HG03442 (cell line): Measurements from ENCODE around the gene TNRC6B.
"Not testable (repeated sequence)": the region's sequence is repeated elsewhere in the genome, so short reads cannot be mapped to it uniquely, and the experiment has no call there.

ENCODE experiments used
- ATAC-seq: cut with Tn5 transposase; IDR thresholded peaks from one replicate; pipeline ENCODE4 v1.9.1; 2021; ENCODE audit warnings: mild to moderate bottlenecking, moderate library complexity; ENCODE audit not compliant: unreplicated experiment

TNRC6B gene

DNA sequence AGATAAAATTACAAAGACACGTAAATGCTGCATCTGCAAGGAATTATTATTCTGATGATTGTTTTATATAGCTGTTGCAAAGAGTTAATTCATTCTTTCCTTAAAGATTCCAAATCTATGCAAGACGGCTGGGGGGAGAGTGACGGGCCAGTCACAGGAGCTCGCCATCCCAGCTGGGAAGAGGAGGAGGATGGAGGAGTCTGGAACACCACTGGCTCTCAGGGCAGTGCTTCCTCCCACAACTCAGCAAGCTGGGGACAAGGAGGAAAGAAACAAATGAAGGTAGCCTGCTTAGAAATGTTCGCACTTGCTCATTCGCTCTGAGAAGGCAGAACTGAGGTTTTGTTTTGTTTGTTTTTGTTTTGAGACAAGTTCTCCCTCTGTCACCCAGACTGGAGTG, 95.6 kb downstream of the TNRC6B start:
- ATAC-seq, result no peak

DNA sequence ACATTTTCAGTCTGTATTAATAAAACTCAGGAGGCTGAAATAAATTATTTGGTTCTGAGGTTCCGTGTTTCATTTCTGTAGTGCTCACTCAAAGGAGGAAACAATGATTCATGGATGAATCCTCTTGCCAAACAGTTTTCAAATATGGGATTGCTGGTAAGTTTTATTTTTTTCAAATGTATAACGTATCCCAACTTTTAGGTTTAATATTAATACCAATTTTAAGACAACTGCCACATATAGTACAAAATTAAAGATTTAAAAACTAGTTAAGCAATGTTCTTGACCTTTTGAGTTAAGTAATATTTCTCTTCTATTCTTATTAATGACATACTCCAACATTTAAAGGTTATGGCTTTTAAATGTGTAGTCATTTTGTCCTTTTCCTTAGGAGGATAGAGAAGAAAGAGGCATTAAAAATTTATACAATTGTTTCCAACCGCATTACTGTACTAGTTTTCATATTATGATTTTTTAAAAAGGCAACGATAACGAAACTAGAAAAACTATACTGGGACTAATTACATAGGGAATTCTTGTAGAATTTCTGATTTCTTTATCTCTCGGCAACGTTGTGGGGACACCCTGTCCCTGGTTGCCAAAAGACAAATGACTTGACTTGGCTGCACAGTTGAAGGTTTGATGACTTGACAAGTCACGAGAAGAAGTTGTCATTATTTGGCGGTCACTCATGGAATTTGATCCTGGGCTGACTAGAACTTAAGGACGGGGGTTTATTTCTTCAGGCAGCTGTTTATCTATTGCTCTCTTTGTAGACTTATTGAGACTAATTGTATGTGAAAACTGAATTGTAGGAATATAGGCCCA, 99.5 kb downstream of the TNRC6B start:
- ATAC-seq, result no peak

DNA sequence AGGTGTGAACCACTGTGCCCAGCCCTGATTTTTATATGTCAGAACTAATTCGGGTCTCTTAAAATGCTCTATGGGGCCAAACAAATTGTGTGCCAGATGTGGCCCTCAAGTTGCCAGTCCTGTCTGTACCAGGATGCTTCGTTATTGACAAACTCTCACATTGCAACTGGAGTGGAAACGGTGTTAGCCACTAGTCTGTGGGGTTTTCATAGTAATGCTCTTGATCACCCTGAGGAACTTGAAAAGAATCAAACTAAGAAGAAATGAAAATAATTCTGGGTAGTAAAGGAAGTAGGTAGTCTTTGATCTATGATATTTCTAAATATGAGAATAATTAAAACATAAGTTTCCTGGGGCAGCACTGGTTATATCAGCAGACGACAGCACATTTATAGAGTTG, 101.3 kb downstream of the TNRC6B start:
- ATAC-seq, result no peak

DNA sequence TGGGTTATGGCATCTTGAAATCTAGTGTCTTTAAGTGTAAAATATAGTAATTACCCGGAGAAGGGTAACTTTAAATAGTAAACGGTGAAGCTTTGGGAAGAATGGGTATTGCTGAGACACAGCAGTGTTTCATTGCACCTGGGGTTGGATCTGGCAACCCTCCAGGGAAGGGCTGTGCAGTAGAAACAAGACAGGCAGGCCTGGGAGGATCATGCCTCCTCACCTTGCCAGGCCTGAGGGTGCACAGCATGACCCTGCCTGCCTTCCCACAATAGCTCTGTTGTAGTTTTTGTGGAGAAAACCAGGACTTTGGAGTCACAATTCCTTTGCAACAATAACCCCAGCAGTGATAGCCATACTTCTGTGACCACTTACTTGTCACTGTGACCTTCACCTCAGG, 104.0 kb downstream of the TNRC6B start:
- no peak for ATAC-seq

DNA sequence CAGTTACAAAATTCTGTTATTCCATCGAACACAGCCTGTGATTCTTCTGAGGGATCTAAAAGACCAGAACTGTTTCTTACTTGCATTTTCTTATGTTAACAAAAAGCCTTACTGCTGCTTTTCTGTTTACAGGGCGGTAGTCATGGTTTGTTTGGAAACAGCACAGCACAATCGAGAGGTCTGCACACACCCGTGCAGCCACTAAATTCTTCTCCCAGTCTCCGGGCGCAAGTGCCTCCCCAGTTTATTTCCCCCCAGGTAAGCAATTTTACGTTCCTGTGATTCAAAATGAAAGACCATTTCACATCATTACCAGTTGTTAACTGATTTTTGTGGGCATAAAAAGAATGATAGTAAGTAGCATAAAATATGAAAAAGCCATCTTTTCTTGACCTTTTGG, 107.8 kb downstream of the TNRC6B start:
- ATAC-seq, result no peak

DNA sequence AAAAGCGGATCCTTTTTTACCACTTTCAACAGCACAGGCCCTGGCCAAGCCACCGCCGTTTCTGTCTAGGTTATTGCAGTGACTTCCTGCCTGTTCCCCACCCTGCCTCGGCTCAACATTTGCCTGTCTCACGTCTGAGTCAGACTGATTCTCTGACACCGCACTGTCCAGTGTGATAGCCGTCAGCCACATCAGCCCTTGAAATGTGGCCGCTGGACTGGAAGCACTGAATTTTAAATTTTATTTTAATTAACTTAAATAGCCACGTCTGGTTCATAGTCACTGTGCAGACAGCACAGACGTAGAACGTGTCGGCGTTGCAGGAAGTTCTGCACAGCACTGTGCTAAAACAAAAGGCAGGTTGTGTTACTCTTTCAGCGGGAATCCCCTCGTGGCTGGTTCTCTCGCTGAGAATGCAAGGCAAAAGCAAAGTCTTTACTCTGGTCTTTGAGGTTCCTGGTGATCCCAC, 112.3 kb downstream of the TNRC6B start:
- ATAC-seq, result peak; percentile 59

DNA sequence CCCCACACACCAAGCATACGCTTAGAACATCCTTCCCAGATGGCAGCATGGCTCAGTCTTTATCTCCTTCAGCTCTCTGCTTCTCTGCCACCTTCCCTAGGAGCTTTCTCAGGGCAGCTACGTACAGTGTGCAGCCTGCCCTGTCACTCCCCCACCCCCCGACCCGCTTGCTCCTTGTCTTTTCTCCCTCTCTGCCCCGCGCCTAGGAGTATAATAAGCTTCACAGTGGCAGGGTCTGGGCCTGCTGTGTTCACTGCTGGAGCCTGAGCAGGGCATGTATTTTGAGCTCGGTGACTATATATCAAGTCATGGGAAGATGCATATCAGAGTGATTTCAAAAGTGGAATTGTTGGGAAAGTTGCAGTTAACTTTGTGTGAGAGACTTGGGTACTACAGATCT, 112.8 kb downstream of the TNRC6B start:
- ATAC-seq, result no peak

DNA sequence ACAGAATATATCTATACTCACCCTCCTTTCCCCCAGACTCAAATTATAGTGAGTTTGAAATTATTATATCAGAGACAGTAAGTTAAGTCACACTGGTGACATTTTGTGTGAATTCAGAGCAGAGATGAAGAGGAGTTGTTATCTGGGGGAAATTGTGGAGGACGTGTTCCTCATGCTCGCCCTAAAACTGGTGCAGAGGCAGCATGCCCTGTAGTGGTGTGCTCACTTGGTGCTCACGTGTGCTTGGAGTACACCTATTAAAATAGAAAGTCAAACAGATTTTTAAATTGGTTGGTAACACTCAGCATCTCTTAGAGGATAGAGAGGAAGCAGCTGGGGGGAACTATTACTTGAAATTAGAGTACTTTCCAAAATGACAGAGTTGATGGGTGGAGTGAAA, 117.0 kb downstream of the TNRC6B start:
- no peak for ATAC-seq

DNA sequence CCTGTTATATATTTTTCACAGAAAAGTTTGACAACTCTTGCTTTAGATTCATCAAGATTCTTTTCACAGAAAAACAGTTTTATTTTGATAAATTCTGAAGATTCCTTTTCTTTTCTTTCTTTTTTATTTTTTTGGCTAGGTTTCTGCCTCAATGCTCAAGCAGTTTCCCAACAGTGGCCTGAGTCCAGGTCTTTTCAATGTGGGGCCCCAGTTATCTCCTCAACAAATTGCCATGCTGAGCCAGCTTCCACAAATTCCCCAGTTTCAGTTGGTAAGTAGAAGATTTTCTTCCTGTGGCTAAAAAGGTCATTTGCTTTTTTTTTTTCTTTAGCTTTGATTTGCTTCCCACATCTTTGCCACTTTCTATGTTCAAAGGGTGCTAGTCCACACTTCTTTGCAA, 122.6 kb downstream of the TNRC6B start:
- ATAC-seq, result no peak

DNA sequence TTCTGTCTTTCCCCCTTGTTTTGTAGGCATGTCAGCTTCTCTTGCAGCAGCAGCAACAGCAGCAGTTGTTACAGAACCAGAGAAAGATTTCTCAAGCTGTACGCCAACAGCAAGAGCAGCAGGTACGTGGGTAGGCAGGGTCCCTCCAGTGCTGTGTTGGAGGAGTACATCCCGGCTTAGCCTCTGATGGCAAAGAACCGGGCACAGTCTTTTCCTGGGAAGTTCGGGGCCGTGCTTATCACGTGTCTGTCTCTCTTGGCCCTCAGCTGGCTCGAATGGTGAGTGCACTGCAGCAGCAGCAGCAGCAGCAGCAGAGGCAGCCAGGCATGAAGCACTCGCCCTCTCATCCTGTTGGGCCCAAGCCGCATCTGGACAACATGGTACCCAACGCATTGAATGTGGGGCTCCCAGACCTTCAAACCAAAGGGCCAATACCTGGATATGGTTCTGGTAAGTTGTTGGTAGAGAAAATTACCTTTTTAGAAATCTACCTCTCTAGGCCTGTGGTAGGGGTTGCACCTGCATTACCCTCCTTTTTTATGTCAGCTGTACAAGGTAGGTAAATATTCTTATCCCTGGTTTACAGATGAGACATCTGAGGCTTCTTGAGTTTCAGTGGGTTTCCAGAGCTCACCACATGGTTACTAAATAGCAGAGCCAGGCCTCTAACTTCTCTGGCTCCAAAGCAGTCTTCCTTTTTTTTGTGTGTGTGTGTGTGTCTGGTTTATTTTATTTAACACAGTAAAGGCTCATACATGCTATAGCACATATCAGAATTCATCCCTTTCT, 123.4 kb downstream of the TNRC6B start:
- ATAC-seq, result no peak

DNA sequence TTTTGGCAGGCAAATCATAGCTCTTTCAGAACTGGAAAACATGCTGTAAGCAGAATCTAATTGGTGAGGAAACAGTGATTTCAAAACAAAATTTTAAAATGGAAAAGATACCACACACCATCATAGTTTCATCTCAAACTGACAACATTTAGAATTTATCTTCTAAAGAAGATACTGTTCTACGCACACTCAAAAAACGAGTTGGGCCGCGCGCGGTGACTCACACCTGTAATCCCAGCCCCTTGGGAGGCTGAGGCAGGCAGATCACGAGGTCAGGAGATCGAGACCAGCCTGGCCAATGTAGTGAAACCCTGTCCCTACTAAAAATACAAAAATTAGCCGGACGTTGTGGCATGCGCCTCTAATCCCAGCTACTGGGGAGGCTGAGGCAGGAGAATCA, 124.4 kb downstream of the TNRC6B start:
- ATAC-seq, result no peak

DNA sequence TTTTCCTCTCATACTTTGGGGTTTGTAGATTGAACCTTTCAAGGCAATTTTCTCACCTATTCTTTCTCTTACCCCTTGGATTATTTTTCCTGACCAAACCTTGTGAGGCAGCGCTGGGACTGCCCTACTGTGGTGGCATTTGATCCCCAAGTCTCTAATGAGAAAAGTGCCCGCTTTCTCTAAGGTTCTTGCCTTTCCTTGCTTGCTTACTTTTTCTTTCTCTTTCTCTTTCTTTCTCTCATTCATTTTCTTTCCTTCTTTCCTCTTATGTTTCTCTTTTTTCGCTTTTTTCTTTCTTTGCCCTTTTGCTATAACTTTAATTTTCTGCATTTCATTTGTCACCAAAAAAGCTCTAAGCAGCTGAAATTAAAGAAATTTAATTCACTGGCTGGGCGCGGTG, 127.9 kb downstream of the TNRC6B start:
- ATAC-seq, result no peak

DNA sequence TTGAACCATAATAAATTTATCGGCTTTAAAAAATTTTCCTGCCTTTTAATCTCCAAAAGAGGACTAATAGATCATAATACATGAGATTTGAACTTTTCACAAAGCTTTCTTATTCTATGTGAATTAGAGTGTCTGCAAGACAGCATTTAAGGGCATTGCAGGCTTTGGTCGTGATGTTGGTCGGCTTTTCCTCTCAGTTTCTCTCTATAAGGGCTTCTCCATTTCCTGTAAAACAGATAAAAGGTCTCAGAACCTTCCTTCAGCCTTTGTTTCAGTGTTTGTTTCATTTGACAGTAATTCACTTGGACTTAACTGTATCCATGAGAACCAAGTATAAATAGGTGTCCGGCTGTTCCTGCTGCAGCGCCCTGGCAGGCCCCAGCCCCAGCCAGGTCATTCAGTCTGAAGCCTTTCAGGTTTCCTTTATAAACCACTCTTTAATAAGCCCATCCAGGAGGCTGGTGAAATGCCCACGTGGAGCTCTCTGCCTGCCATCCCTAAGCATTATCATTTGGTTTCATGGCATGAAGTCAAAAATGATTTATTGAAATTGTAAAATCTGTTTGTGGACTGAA, 131.4 kb downstream of the TNRC6B start:
- ATAC-seq, result no peak

DNA sequence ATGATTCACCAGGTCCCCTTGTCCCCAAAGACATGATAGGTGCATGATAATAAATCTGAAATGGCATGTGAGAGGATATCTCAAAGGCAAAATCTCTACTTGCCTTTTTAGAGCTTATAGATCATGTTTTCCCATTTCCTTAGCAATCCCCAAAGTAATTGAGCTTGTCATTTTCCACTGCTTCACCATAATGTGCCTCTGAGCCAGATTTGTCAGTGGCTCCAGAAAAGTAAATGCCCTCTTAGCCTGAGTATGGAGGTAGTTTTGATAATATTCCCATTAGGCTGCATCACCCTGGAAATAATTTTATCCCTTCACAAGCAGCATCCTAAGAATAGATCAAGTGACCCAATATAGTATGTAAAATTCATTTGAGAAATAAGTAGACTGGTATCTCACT, 131.9 kb downstream of the TNRC6B start:
- no peak for ATAC-seq

DNA sequence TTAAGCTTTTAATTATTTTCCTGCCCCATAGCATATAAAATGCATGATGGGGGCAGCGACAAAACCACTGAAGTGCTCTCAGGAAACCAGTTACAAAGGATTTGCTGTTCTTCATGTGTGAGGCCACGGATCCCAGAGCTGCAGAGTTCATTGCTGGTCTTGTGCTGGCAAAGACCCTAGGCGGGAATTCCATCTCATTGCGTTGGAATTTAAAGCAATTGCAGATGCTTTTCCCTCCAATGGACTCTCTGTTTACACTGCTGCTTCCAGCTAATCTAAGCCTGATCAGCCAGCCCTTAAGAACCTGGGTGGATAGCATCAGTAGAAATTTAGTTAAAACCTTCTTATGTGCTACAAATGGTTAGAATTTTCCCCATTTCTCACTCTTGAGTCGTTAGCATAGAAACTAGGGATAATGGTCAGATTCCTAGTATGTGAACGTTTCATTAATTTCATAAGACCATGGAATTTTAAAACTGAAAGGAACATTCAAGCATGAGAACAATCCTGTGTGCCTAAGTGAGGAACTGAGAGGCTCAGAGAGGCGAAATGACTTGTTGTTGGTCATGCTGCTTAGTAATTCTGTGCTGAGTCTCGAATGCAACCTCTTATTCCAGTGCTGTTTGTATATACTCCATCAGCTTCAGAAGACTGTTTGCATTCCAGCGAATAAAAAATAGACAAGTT, 132.5 kb downstream of the TNRC6B start:
- ATAC-seq, result no peak

DNA sequence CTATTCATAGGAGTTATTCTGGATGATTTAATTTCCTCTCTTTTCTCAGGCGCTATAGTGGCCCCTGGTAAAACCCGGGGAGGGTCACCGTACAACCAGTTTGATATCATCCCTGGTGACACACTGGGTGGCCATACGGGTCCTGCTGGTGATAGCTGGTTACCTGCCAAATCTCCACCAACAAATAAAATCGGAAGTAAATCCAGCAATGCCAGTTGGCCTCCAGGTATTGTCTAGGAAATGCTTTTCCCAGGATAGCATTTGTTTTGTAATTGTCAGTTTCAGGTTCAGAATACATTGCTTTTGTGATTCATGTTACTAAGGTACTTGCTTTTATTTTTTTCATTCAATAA, 133.0 kb downstream of the TNRC6B start:
- ATAC-seq, result no peak

DNA sequence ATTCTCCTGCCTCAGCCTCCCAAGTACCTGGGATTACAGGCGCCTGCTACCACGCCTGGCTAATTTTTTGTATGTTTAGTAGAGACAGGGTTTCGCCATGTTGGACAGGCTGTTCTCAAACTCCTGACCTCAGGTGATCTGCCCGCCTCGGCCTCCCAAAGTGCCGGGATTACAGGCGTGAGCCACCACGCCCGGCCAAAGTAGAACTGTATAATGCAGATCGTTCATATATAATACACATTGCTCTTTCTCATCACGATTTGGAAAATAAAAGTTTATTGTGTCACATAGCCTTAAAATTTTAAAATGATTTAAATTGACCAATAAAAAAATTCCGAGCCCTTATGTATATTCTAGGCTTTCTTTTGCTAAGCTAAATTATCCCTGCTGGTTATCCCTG, 133.9 kb downstream of the TNRC6B start:
- not testable (repeated sequence) for ATAC-seq

DNA sequence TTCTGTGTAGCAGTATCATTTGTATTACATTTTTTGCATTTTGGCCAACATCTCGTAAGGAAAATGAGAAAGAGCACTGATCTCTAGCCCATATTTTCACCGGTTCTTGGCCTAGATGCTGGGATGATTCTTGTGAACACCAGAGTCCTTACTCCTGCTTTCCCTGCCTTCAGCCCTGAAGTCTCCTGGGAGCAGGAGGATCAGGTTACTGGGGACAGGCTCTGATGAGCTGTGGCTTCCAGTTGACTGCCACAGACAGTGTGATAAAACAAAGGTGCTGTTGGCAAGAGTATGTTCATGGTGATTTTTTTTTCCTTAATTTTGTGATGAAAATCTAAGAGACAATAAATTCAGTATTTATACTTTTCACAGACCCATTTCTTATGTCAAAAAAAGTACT, 134.3 kb downstream of the TNRC6B start:
- ATAC-seq, result no peak

DNA sequence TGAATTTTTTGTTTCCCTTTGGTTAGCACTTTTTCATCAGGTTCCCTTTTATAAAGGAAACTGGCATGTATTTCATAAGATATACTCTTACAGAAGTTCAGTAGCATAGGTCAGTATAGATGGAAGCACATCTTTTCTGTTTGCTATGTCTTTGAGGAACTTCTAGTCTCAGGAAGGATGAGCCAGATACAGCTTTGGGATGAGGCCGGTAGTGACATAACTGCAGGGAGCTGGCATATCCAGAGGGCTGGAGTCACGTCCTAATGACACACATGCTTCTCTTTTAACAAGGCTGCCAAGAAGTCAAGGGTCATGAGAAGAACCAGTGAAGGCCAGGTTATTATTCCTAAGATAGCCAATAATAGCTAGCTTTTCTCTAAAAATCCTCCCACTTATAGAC, 135.3 kb downstream of the TNRC6B start:
- ATAC-seq, result no peak

DNA sequence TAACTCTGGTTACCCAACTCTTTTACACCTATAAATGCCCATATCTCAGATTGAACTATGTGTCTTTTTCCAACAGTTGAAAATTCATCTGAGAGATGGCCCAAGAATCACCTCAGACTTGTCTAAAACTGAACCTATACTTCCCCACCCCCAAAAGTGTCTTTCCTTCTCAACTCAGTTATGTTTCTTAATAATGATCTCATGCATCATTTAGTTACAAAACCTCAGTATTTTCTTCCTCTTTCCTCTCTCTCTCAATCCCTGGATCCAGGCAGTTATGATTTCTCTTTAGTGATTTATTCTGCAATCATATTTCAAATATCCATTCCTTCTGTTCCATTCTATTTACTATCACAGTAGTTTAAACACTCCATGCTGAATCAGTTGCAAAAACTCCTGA, 136.3 kb downstream of the TNRC6B start:
- no peak for ATAC-seq

DNA sequence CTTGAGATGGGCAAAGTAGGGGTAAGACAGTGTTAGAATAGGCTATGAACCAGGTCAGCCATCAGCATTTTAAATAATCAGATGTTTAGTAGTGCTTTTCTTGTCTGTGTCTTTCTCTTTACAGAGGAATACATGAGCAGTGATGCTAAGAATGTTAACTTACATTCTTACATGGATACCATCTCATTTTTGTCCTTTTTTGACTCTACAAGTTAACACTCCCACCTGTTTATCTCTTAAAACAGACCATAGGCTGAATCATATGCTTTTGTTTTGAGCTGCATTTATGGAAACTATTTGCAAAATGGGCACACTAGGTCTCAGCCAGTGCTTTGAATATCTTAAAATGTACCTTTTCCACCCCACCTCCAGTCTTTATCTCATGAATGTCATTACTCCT, 143.0 kb downstream of the TNRC6B start:
- no peak for ATAC-seq
